CD14-positive monocyte (primary cell): ENCODE data around the gene KCTD14. TPM values are rescaled to one million over a fixed set of nuclear protein-coding genes. Genes with fewer than 3 reads are reported as not detected.
"Not testable (repeated sequence)": the region's sequence is repeated elsewhere in the genome, so short reads cannot be mapped to it uniquely, and the experiment has no call there.

Experiments used
- DNase-seq, 3 donors: peaks; one replicate each; pipeline ENCODE4 v3.0.0-alpha.2; 2011 to 2022
- H2AFZ ChIP-seq: 2 replicates; pipeline ENCODE4 v1.6.0; 2012; ENCODE audit warnings: mild to moderate bottlenecking, low read depth, low read length, inconsistent platforms; ENCODE audit not compliant: insufficient read depth, poor library complexity, severe bottlenecking
- H3K27ac ChIP-seq, 2 donors: 1 replicate in 1 of 2; 2 replicates in 1 of 2; pipeline ENCODE4 v1.5.1; 2012 to 2013; ENCODE audit warnings: low read length in 2 of 2, control low read depth in 1 of 2, inconsistent platforms in 1 of 2, low read depth in 1 of 2, mild to moderate bottlenecking in 1 of 2
- H3K27me3 ChIP-seq, 2 donors: one replicate each; pipeline versions ENCODE4 v1.6.0 to v1.6.1; 2011 to 2013; ENCODE audit warnings: low read length in 2 of 2; ENCODE audit not compliant: control insufficient read depth in 2 of 2, insufficient read depth in 2 of 2
- H3K36me3 ChIP-seq, 2 donors: replicated peaks in 1 of 2; 1 replicate in 1 of 2; 2 replicates in 1 of 2; pipeline versions ENCODE4 v1.5.1 to v1.6.1; 2012 to 2013; ENCODE audit warnings: low read length in 2 of 2, control low read depth in 1 of 2, inconsistent platforms in 1 of 2, mild to moderate bottlenecking in 1 of 2; ENCODE audit not compliant: insufficient read depth in 2 of 2, control insufficient read depth in 1 of 2
- H3K4me1 ChIP-seq, 2 donors: 1 replicate in 1 of 2; 2 replicates in 1 of 2; pipeline versions ENCODE4 v1.5.1 to v1.6.1; 2012 to 2013; ENCODE audit warnings: low read length in 2 of 2, control low read depth in 1 of 2, inconsistent platforms in 1 of 2, mild to moderate bottlenecking in 1 of 2, moderate library complexity in 1 of 2; ENCODE audit not compliant: insufficient read depth in 2 of 2, control insufficient read depth in 1 of 2
- H3K4me2 ChIP-seq: replicated peaks from 2 replicates; pipeline ENCODE3; 2012; ENCODE audit warnings: low read length, moderate library complexity, mild to moderate bottlenecking; ENCODE audit not compliant: poor library complexity, severe bottlenecking; ENCODE audit errors: extremely low read depth
- H3K4me3 ChIP-seq, 3 experiments: fragments of 200-600 bp in 1 of 3; sonication (generic) in 1 of 3; replicated peaks in 1 of 3; 1 replicate in 2 of 3; 2 replicates in 1 of 3; pipeline ENCODE4 v1.5.1; 2011 to 2013; ENCODE audit warnings: low read length in 3 of 3, mild to moderate bottlenecking in 3 of 3, control low read depth in 2 of 3, low read depth in 2 of 3, inconsistent platforms in 1 of 3, moderate library complexity in 1 of 3
- H3K79me2 ChIP-seq: 2 replicates; pipeline ENCODE4 v1.6.0; 2012; ENCODE audit warnings: mild to moderate bottlenecking, control low read depth, inconsistent platforms, low read length, moderate library complexity; ENCODE audit not compliant: insufficient read depth
- H3K9ac ChIP-seq: 2 replicates; pipeline ENCODE4 v1.6.0; 2017; ENCODE audit warnings: low read length, mild to moderate bottlenecking; ENCODE audit not compliant: insufficient read depth, poor library complexity, severe bottlenecking
- H3K9me3 ChIP-seq, 2 donors: replicated peaks in 1 of 2; 1 replicate in 1 of 2; 2 replicates in 1 of 2; pipeline versions ENCODE4 v1.5.1 to v1.6.1; 2012 to 2013; ENCODE audit warnings: low read length in 2 of 2, control low read depth in 1 of 2; ENCODE audit not compliant: control insufficient read depth in 1 of 2, insufficient read depth in 1 of 2
- H4K20me1 ChIP-seq: 2 replicates; pipeline ENCODE4 v1.6.0; 2012; ENCODE audit warnings: mild to moderate bottlenecking, low read length, control low read depth, moderate library complexity; ENCODE audit not compliant: insufficient read depth
- H3K27ac Mint-ChIP-seq, 7 donors: one replicate each; pipeline ENCODE4 v1.8.0; 2020; ENCODE audit warnings: mild to moderate bottlenecking in 7 of 7, mixed read lengths in 7 of 7, moderate library complexity in 6 of 7, inconsistent platforms in 2 of 7
- H3K27me3 Mint-ChIP-seq, 3 donors: one replicate each; pipeline ENCODE4 v1.8.0; 2021 to 2022; ENCODE audit warnings: low read depth in 3 of 3, mild to moderate bottlenecking in 3 of 3, mixed read lengths in 3 of 3, moderate library complexity in 3 of 3, inconsistent platforms in 1 of 3
- H3K36me3 Mint-ChIP-seq, 2 donors: one replicate each; pipeline ENCODE4 v1.8.0; 2020; ENCODE audit warnings: mixed read lengths in 2 of 2, inconsistent platforms in 1 of 2, mild to moderate bottlenecking in 1 of 2
- H3K4me1 Mint-ChIP-seq: one replicate; pipeline ENCODE4 v1.8.0; 2020; ENCODE audit warnings: mild to moderate bottlenecking, mixed read lengths
- H3K4me3 Mint-ChIP-seq, 2 donors: one replicate each; pipeline ENCODE4 v1.8.0; 2020; ENCODE audit warnings: mild to moderate bottlenecking in 2 of 2, mixed read lengths in 2 of 2, moderate library complexity in 1 of 2
- H3K9me3 Mint-ChIP-seq, 7 donors: one replicate each; pipeline ENCODE4 v1.8.0; 2020 to 2022; ENCODE audit warnings: mixed read lengths in 7 of 7, mild to moderate bottlenecking in 6 of 7, moderate library complexity in 6 of 7, inconsistent platforms in 2 of 7
- CTCF ChIP-seq: fragments of 200-600 bp; IDR thresholded peaks from one replicate; pipeline ENCODE4 v1.8.0; 2022; ENCODE audit warnings: antibody characterized with exemption, mild to moderate bottlenecking
- WGBS: methylation state at CpG from one replicate; pipeline ENCODE4 v1.1.5; 2013; ENCODE audit warnings: missing lambda C conversion rate; ENCODE audit not compliant: insufficient coverage; 5-methylcytosine and 5-hydroxymethylcytosine counted together
- intact Hi-C, 2 donors: fragments of 100-400 bp; cut with micrococcal nuclease; formaldehyde crosslinking; loops; one replicate each; pipeline versions ENCODE4 v1.15.0 to v1.15.1; 2023
- polyA plus RNA-seq, 3 donors: library from polyadenylated mRNA; depleted of rRNA in 1 of 3; unstranded in 2 of 3; stranded (reverse) in 1 of 3; fragments of 300-500 nt in 2 of 3; fragments of >200 nt in 1 of 3; fragmentation: Illumina TruSeq in 2 of 3; gene quantifications; 1 replicate in 2 of 3; 2 replicates in 1 of 3; pipeline ENCODE4 v1.2.3, GENCODE V29; 2012 to 2021

KCTD14 gene
- polyA plus RNA-seq, 3 donors, result 0.14 to 0.33 (median 0.23) TPM

- no CpG with 5 or more reads among the region's 5 CpGs for WGBS
- Mint-ChIP-seq H3K36me3 (peaks cover 34 to 50% of the 10 kb centered on the region in 2 donors), H3K27ac (peak overlapping the region in 1 of 7 donors; percentile 10), H3K4me1 (peaks cover 25% of the 10 kb centered on the region), H3K4me3 (no peak overlapping the region), H3K9me3 (peaks cover 0 to 5% (median 0%) of the 10 kb centered on the region in 7 donors), H3K27me3 (peaks cover 0 to 3% (median 1%) of the 10 kb centered on the region in 3 donors)
- H3K4me1 ChIP-seq, result peaks cover 30 to 34% of the 10 kb centered on the region in 2 donors
- intact Hi-C loops, result loop anchor here in 1 of 2 donors (10.0 kb wide), 1 partner anchor 166 kb away; the partner anchor contains the start of genes AAMDC and RSF1
- no peak for DNase-seq
- H3K4me2 ChIP-seq, result no peak overlapping the region
- no peaks in the 10 kb centered on the region for H3K27me3 ChIP-seq
- H3K9me3 ChIP-seq, result no peaks in the 10 kb centered on the region
- no peak overlapping the region for H3K27ac ChIP-seq
- peaks cover 3% of the 10 kb centered on the region for H4K20me1 ChIP-seq
- H3K9ac ChIP-seq, result no peak overlapping the region
- no peak for TF ChIP-seq CTCF
- peaks cover 39% of the 10 kb centered on the region for H3K79me2 ChIP-seq
- no peak overlapping the region for H3K4me3 ChIP-seq
- H2AFZ ChIP-seq, result no peak overlapping the region
- H3K36me3 ChIP-seq, result peaks cover 29 to 50% of the 10 kb centered on the region in 2 donors
Measured at GRCh38 chr11:77990981-77991380, 32.1 kb downstream of the KCTD14 start.

- H3K36me3 Mint-ChIP-seq, result peaks cover 70 to 88% of the 10 kb centered on the region in 2 donors
- H3K4me3 ChIP-seq, H4K20me1 ChIP-seq, H3K27me3 Mint-ChIP-seq, H3K9me3 Mint-ChIP-seq, H3K4me1 Mint-ChIP-seq, H3K27ac Mint-ChIP-seq, H2AFZ ChIP-seq, H3K4me1 ChIP-seq, DNase-seq, intact Hi-C loops, H3K9me3 ChIP-seq, H3K27me3 ChIP-seq, H3K9ac ChIP-seq, H3K4me2 ChIP-seq, H3K27ac ChIP-seq, H3K4me3 Mint-ChIP-seq: not testable (repeated sequence)
- Histone ChIP-seq H3K79me2 (peaks cover 38% of the 10 kb centered on the region), H3K36me3 (peaks cover 45 to 93% of the 10 kb centered on the region in 2 donors)
- no CpG with 5 or more reads among the region's 8 CpGs for WGBS
Measured at GRCh38 chr11:77986456-77986855, 36.6 kb downstream of the KCTD14 start.
